Neuron (in vitro differentiated cells): ENCODE measurements around the gene MGRN1.

Source experiments
- H2AFZ ChIP-seq: one replicate; pipeline ENCODE4 v1.6.1; 2013; ENCODE audit warnings: low read depth, mild to moderate bottlenecking, inconsistent platforms, low read length, moderate library complexity
- H3K27me3 ChIP-seq: one replicate; pipeline ENCODE4 v1.6.1; 2013; ENCODE audit warnings: low read length; ENCODE audit not compliant: insufficient read depth
- H3K36me3 ChIP-seq: one replicate; pipeline ENCODE4 v1.6.1; 2013; ENCODE audit warnings: low read length; ENCODE audit not compliant: insufficient read depth
- H3K4me1 ChIP-seq: one replicate; pipeline ENCODE4 v1.6.1; 2013; ENCODE audit warnings: low read length; ENCODE audit not compliant: insufficient read depth
- H3K4me3 ChIP-seq: 2 replicates; pipeline ENCODE4 v1.5.1; 2013; ENCODE audit warnings: mild to moderate bottlenecking, low read length, moderate library complexity
- H3K9me3 ChIP-seq: one replicate; pipeline ENCODE4 v1.6.1; 2013; ENCODE audit warnings: low read length

MGRN1 gene

GRCh38 chr16:4681471-4682083, 57.0 kb downstream of the MGRN1 start:
- no peaks in the 10 kb centered on the region for H3K27me3 ChIP-seq
- no peaks in the 10 kb centered on the region for H3K9me3 ChIP-seq
- no peaks in the 10 kb centered on the region for H3K4me1 ChIP-seq
- no peak overlapping the region for H3K4me3 ChIP-seq
- H2AFZ ChIP-seq = no peak overlapping the region
- peaks cover 61% of the 10 kb centered on the region for H3K36me3 ChIP-seq

GRCh38 chr16:4682084-4682591, 57.5 kb downstream of the MGRN1 start:
- peaks cover 62% of the 10 kb centered on the region for H3K36me3 ChIP-seq
- H3K4me3 ChIP-seq = no peak overlapping the region
- H3K4me1 ChIP-seq = no peaks in the 10 kb centered on the region
- no peaks in the 10 kb centered on the region for H3K9me3 ChIP-seq
- no peaks in the 10 kb centered on the region for H3K27me3 ChIP-seq
- no peak overlapping the region for H2AFZ ChIP-seq

GRCh38 chr16:4682616-4683254, 58.1 kb downstream of the MGRN1 start:
- Histone ChIP-seq H3K27me3 (no peaks in the 10 kb centered on the region), H3K4me1 (no peaks in the 10 kb centered on the region), H3K4me3 (no peak overlapping the region), H3K36me3 (peaks cover 61% of the 10 kb centered on the region), H2AFZ (no peak overlapping the region), H3K9me3 (no peaks in the 10 kb centered on the region)

- peaks cover 61% of the 10 kb centered on the region for H3K36me3 ChIP-seq
- H2AFZ ChIP-seq = no peak overlapping the region
Observed at GRCh38 chr16:4683255-4684057, 58.8 kb downstream of the MGRN1 start.

GRCh38 chr16:4684058-4684715, 59.6 kb downstream of the MGRN1 start:
- no peaks in the 10 kb centered on the region for H3K4me1 ChIP-seq
- H3K9me3 ChIP-seq = no peaks in the 10 kb centered on the region
- H3K36me3 ChIP-seq = peaks cover 63% of the 10 kb centered on the region
- no peak overlapping the region for H2AFZ ChIP-seq
- no peak overlapping the region for H3K4me3 ChIP-seq
- no peaks in the 10 kb centered on the region for H3K27me3 ChIP-seq

More at GRCh38 chr16:4683255-4684057, 58.8 kb downstream of the MGRN1 start:
- H3K4me1 ChIP-seq = no peaks in the 10 kb centered on the region
- H3K4me3 ChIP-seq = no peak overlapping the region
- H3K9me3 ChIP-seq = no peaks in the 10 kb centered on the region
- H3K27me3 ChIP-seq = no peaks in the 10 kb centered on the region

- H3K36me3 ChIP-seq = peaks cover 62% of the 10 kb centered on the region
- no peaks in the 10 kb centered on the region for H3K9me3 ChIP-seq
- no peaks in the 10 kb centered on the region for H3K27me3 ChIP-seq
- no peaks in the 10 kb centered on the region for H3K4me1 ChIP-seq
- H2AFZ ChIP-seq = no peak overlapping the region
- H3K4me3 ChIP-seq = no peak overlapping the region
Observed at GRCh38 chr16:4684763-4685162, 60.1 kb downstream of the MGRN1 start.

GRCh38 chr16:4685292-4685691, 60.7 kb downstream of the MGRN1 start:
- Histone ChIP-seq H2AFZ (no peak overlapping the region), H3K27me3 (no peaks in the 10 kb centered on the region), H3K36me3 (peaks cover 68% of the 10 kb centered on the region), H3K4me3 (no peak overlapping the region), H3K4me1 (no peaks in the 10 kb centered on the region), H3K9me3 (no peaks in the 10 kb centered on the region)

GRCh38 chr16:4685776-4686496, 61.3 kb downstream of the MGRN1 start:
- H3K4me3 ChIP-seq = no peak overlapping the region
- H2AFZ ChIP-seq = no peak overlapping the region
- H3K27me3 ChIP-seq = no peaks in the 10 kb centered on the region
- H3K36me3 ChIP-seq = peaks cover 70% of the 10 kb centered on the region
- H3K9me3 ChIP-seq = no peaks in the 10 kb centered on the region
- no peaks in the 10 kb centered on the region for H3K4me1 ChIP-seq

GRCh38 chr16:4686497-4687210, 62.0 kb downstream of the MGRN1 start:
- no peaks in the 10 kb centered on the region for H3K9me3 ChIP-seq
- H2AFZ ChIP-seq = no peak overlapping the region
- peaks cover 63% of the 10 kb centered on the region for H3K36me3 ChIP-seq
- no peaks in the 10 kb centered on the region for H3K27me3 ChIP-seq
- no peaks in the 10 kb centered on the region for H3K4me1 ChIP-seq
- H3K4me3 ChIP-seq = no peak overlapping the region

- Histone ChIP-seq H3K4me1 (no peaks in the 10 kb centered on the region), H3K9me3 (no peaks in the 10 kb centered on the region), H3K4me3 (no peak overlapping the region), H3K36me3 (peaks cover 55% of the 10 kb centered on the region), H3K27me3 (no peaks in the 10 kb centered on the region), H2AFZ (no peak overlapping the region)
Observed at GRCh38 chr16:4687416-4687815, 62.8 kb downstream of the MGRN1 start.

- Histone ChIP-seq H3K9me3 (no peaks in the 10 kb centered on the region), H3K27me3 (no peaks in the 10 kb centered on the region), H3K4me1 (peaks cover 5% of the 10 kb centered on the region), H2AFZ (no peak overlapping the region), H3K4me3 (no peak overlapping the region), H3K36me3 (peaks cover 50% of the 10 kb centered on the region)
Observed at GRCh38 chr16:4687946-4688673, 63.5 kb downstream of the MGRN1 start.
